Skin epidermis (tissue), 12 donors: ENCODE results near the gene B3GNT5.
A peak's percentile ranks its signal among the peaks of the same experiment; 100 is the strongest.

ENCODE experiments used
- H3K27ac ChIP-seq, 21 experiments: fragments of 200-600 bp; sonication (generic) in 11 of 21; one replicate each; pipeline ENCODE4 v1.5.0; 2020; ENCODE audit warnings: mild to moderate bottlenecking in 3 of 21, inconsistent platforms in 2 of 21, moderate library complexity in 2 of 21
- H3K4me3 ChIP-seq, 7 experiments: fragments of 200-600 bp; sonication (generic) in 2 of 7; one replicate each; pipeline ENCODE4 v1.5.0; 2020; ENCODE audit warnings: inconsistent platforms in 2 of 7, mild to moderate bottlenecking in 2 of 7, moderate library complexity in 1 of 7

The B3GNT5 gene, protein sequence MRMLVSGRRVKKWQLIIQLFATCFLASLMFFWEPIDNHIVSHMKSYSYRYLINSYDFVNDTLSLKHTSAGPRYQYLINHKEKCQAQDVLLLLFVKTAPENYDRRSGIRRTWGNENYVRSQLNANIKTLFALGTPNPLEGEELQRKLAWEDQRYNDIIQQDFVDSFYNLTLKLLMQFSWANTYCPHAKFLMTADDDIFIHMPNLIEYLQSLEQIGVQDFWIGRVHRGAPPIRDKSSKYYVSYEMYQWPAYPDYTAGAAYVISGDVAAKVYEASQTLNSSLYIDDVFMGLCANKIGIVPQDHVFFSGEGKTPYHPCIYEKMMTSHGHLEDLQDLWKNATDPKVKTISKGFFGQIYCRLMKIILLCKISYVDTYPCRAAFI

DNA sequence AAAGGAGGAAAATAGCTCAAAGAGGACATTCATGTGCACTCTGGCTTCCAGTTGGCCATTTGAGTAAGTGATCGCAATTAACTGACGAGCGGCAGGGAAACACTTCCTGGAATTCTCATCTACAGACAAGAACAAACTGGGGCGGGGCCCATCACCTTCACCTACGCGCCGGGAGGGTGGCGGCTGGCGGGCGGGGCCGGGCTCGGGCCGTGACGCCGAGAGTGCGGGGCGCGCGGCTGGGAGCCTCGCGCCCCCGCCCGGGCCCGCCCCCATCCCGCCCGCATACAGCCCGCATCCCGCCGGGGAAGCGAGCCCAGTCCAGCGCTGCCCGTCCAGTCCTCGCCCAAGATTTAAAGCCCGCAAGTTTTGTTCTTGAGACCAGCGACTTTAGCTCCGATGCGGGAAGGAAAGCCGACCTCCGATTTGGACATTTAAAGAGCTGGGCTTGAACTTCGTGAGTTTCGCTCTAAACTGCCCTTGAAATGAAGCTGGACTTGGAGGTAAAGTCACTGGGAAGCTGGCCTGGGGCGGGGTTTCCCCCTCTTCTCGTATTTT lies at the start of gene B3GNT5:
Gene B3GNT5 (plus strand): TSS at position 281 of the 555 bp plus-strand sequence. CDS start 16,546 bp downstream, outside the sequence.
- peak within 1 kb of the TSS; percentile 77 to 99 (median 91) for H3K27ac ChIP-seq

DNA sequence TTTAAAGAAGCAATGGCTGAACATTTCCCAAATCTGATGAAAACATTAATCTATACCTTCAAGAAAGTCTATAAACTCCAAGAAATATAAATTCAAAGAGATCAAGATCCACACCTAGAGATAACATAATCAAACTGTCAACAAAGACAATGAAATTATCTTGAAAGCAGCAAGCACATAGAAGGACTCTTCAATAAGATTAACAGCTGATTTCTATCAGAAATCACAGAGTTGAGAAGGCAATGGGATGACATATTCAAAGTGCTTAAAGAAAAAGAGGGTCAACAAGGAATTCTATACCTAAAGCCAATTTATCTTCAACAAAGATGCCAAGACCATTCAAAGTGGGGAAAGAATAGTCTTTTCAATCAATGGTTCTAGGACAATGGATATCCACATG lies 49.4 kb upstream of the B3GNT5 start:
- H3K4me3 ChIP-seq: no peak overlapping the region
- no peak overlapping the region for H3K27ac ChIP-seq

More for the DNA sequence above, at the start of gene B3GNT5:
- peak within 1 kb of the TSS; percentile 47 to 89 (median 72) for H3K4me3 ChIP-seq

DNA sequence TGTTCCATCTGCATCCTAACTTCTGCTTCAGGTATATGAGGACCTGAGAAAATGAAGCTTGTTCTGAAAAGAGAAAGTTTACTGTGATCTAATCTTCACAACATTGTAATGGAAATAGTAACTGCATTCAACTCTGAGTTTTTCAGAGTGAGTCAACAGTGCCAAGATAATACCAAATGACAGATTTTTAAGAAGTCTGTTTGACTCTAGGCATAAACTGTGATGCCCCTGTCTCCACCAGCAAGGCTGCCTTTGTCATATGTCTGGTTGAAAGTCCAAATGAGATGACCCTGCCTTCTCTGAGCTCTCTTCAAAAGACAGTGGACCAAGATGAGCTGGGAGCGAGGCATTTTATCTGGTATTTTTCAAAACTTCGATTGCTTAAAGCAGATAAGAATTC lies 44.8 kb upstream of the B3GNT5 start:
- Histone ChIP-seq H3K4me3 (no peak overlapping the region), H3K27ac (no peak overlapping the region)

DNA sequence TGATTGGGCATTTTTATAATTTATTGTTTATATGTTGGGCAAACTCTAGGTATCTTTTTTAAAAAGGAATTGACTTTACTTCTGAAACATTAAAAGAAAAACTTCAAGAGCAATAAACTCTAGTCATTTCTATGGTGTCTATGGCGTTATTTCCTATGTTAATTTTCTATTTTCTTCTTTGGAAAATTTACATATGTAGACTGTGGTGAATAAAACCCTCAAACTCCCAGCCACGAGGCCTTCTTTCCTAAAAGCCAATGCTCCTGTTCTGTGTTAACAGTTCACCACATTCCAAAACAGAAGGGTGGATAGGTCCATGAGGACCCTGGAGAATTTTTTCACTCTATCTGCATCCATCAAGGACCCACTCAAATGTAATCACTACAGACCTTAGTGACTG lies 44.3 kb upstream of the B3GNT5 start:
- Histone ChIP-seq H3K4me3 (no peak overlapping the region), H3K27ac (no peak overlapping the region)

DNA sequence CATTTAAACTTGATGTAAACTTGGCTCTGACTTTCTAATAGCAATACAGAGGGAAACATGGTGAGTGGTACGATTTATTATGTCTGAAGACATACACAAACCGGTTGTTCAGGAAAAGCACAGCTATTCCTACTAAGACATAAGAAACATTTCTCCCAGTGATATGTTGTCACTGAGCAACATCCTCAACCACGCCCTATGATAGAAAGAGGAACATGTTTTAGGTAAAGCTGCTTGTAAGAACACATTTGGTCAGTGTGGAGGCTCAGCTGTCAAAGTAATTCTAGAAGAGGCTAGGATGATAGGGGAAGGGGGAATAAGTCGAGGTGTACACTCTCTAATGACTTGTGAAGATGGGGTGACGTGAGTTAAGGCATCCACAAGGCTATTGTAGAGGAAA lies 42.7 kb upstream of the B3GNT5 start:
- no peak overlapping the region for H3K4me3 ChIP-seq
- peak overlapping the region in 14 of 21 experiments; percentile 8 to 70 (median 42) for H3K27ac ChIP-seq

DNA sequence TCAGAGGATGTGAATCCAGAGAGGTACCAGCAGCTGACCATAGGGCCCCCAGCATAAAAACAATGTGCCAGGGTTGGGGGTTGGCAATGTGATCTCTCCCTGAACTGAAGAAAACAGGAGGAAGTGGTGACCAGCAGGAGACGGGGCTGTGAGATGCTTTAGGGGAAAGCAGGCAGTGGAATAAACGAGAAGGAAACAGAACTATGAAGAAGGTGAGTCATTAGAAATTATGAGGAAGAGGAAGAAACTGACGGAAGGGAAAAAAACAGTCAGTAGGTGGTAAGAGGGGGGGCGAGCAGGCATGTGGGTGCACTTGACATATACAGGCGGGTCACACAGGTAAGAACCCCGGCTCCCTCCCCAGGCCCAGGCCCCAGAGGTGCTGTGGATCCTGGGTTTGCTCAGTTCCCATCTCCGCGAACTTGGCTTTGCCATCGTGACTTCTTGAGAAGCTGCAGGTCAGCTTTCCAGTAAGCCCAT lies 42.2 kb upstream of the B3GNT5 start:
- Histone ChIP-seq H3K27ac (peak overlapping the region in 14 of 21 experiments; percentile 8 to 70 (median 44)), H3K4me3 (no peak overlapping the region)

DNA sequence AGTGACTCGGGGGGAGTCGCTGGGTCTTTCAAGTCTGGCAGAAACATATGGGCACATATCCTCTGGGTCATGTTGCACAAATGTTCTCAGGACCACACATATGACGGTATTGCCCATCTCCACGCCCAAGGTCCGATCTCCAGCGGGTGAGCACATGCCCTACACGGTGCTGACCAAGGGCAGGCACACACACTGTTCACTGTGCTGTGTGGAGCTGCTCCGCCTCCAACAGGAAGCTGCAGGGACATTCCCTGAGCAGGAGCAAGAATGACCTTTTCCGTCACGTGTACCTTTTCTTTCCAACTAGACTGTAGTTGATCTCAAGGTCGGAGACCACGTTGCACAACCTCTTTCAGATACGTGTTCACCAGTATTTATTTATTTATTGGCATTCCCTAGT lies 41.7 kb upstream of the B3GNT5 start:
- Histone ChIP-seq H3K4me3 (no peak overlapping the region), H3K27ac (peak overlapping the region in 12 of 21 experiments; percentile 8 to 70 (median 40))

DNA sequence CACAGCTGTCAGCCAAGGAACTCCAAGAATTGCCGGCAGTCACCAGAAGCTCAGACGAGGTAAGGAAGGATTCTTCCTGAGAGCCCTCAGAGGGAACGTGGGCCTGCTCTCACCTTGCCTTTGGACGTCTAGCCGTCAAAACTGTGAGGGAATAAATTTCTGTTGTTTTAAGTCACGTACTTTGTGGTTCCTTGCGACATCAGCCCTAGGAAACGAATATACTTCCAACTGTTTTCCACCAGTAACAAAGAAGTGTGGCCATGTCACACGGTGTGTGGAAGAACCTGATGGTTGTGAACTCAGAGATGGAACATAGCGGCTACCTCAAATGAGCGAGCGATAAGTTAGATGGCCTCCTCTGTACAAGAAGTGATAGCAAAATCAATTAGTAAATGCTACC lies 41.0 kb upstream of the B3GNT5 start:
- Histone ChIP-seq H3K4me3 (no peak overlapping the region), H3K27ac (peak overlapping the region in 7 of 21 experiments; percentile 2 to 70 (median 29))

DNA sequence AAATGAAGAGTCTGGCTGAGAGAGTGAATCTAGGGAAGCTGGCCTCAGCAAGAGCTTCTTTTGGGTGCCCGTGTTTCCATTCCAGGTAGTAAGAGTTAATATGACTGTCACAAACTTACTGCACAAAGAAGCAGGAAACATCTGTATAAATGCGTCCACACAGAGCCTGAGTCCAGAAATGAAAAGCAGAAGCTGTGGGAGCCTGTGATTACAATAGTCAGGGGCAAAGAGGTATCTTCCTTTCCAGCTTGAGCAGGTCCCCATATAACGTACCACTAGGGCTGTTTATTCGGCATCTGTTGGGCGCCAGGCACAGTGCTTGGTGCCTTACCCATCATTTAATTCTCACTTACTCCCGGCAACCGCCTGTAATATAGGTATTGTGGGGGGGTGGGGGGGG lies 40.5 kb upstream of the B3GNT5 start:
- Histone ChIP-seq H3K4me3 (no peak overlapping the region), H3K27ac (peak overlapping the region in 4 of 21 experiments; percentile 18 to 43 (median 24))

DNA sequence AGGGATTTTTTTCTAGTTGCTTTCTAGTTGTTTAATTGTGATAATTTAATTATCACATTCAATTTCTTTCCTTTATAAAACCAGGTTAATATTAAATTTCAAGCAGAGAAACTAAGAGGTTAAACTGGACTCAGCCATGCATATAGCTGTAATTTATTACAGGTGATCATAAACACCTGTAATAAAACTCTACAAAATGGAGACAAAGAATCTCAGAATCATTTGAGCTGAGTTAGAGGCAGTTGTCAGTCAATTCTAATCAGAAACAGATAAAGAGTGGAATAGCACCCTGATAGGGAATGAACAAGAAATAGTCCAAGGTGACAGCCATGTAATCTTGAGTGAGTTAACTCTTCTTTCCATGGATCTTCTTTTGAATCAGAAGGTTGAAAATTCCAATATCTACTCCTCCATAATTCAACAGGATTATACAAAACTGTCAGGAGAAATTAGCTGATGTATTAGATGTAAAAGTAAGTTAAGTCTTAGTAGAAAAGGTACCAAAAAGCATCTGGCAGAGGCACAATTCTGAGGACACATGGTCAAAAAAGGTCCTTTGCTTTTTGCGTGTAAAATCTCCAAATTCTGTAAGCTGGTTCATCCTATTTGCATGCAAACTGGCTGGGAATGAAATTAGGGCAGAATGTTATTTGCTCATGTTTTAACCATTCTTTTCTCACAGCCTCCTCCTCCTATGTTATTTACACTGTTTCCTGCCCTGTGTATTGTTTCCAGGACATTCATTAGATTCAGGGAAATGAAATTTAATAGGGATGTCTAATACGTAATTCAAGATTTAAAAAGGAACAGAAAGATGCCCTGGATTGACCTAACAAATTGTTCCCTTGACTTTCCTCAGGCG lies 39.4 kb upstream of the B3GNT5 start:
- Histone ChIP-seq H3K4me3 (no peak overlapping the region), H3K27ac (no peak overlapping the region)

DNA sequence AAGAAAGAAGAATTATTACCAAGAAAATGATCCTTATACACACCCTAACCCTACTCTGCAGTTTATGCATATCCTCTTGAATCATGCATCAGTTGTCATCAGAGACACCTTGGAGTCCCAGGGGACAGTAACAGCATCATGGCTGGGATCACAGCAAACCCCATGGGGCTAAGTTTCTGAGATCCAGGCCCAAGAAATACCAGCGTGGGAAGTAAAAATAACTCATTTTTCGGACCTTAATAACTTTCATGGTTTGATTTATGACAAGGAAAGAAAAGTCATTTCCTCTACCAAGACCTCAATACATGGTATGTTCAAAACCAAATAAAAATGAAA lies 38.8 kb upstream of the B3GNT5 start:
- no peak overlapping the region for H3K4me3 ChIP-seq
- H3K27ac ChIP-seq: no peak overlapping the region

DNA sequence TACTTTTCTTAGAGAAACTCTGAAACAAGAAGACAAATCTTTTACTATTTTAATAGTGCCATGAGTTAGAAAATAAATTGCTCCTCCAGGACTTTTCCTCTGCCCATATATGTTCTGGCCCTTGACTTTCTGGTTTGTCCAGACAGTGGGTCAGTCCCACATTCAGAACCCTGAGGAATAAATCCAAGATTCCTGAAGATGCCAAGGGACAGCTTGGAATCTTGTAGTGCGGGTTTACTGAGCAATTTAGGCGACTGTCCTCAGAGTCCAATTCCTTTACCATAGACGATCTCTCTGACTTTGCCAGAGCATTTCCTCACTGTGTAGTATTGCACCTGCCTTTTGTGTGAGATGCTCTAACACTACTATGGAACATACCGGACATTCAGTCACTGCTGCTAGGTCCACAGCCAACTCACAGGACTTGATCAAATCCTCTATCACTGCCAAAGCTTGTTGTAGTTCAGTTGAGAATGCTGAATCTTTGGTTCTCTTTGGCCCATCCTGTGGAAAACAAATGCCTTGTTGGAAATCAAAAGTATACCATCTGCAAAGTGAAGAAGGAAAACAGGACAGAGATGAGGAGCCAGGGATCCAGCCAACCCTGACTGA lies 37.4 kb upstream of the B3GNT5 start:
- Histone ChIP-seq H3K27ac (no peak overlapping the region), H3K4me3 (no peak overlapping the region)

DNA sequence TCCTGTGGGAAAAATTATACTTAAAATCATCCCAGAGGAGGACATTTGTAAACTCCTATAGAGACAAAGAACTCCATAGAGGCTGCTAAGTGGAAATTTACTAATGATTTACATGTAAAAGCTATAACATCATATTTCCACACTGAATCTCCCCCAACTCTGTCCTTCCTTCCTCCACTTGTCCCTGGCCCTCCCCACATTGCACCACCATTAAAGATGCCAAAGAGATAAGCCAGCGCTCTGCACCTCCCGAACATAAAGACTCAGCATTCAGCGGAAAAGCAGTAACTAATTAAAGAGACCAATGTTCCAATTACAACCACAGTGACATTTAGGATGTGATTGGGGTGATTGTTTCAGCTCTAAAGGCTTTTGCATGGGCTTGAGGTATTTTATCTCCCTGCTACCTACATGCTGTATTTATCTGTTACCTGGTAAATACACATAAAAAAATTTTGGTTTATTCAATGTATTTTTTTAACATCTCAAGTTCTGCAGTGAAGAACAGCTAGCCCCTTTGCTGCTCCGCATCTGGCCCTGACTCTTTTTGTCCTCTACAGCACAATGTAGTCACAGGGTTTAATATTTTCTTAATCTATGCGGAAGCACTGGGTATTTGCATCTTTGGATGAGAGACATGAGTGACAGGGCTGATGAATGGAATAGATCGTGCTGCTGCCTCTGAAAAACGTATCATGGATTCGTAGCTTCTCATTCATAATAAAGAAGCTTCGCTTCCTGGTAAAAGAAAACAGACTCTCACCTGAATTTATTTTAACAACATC lies 35.3 kb upstream of the B3GNT5 start:
- H3K27ac ChIP-seq: no peak overlapping the region
- no peak overlapping the region for H3K4me3 ChIP-seq

DNA sequence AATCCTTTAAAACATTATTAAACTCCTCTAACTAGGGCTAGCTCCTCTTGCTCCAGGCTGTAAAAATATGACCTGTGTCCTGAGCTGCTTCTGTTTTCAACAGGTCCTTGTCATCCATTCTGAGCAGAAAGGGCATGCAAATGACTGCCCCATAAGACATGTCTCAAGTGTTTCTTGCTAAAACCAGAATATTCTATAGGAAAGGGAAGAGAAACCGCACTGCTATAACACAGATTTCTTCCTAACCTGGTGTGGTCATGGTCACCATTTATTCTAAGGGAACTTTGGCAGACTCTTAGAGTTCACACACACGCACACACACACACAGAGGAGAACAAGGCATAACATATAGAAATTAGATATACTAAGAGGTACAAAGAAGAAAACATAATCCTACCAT lies 34.2 kb upstream of the B3GNT5 start:
- H3K4me3 ChIP-seq: no peak overlapping the region
- no peak overlapping the region for H3K27ac ChIP-seq

DNA sequence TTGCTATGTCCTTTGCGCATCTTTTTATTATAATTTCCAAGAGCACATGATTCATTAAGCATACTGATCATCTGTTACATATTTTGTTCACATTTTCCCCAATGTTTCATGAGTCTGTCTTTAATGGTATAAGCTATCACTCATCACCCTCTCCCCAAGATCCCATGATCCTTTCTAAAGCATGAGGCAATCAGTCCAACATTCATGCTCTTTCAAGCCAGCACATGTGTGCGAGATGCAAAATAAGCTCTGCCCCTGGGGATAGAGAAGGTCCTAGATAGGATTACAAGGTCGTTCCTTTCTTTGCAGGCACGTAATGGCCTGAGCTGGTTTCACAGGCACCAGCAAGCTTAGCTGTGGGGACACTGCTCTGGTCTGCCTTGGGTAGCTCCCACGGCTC lies 32.2 kb upstream of the B3GNT5 start:
- Histone ChIP-seq H3K4me3 (no peak overlapping the region), H3K27ac (peak overlapping the region in 1 of 21 experiments; percentile 10)

DNA sequence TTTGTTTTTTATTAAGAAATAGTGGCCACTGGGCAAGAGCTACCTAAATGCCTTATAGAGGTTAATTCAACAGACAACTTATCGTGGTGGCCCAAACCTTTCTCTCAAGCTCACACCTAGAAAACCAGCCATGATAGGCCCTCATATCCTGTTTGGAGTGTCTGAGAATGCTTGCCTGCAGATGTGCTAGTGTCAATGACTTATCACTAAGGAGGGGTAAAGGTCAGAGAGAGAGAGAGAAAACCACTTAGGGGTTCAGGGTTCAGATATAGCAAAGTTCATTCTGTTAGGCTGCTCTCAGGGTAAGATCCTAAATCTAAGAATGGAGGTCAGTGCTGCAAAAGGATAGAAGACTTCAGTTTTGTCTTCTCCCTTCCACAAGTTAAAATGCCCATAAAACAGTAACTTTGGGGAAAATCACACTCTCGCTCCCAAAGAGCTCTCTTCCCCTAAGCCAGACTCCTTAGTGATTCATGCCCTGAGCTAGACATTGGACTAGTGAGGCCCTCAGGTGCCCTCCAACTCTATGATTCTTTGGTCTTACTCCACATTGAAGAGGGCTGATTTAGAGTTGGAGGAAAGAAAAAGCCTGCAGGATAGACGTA lies 30.3 kb upstream of the B3GNT5 start:
- Histone ChIP-seq H3K27ac (no peak overlapping the region), H3K4me3 (no peak overlapping the region)

DNA sequence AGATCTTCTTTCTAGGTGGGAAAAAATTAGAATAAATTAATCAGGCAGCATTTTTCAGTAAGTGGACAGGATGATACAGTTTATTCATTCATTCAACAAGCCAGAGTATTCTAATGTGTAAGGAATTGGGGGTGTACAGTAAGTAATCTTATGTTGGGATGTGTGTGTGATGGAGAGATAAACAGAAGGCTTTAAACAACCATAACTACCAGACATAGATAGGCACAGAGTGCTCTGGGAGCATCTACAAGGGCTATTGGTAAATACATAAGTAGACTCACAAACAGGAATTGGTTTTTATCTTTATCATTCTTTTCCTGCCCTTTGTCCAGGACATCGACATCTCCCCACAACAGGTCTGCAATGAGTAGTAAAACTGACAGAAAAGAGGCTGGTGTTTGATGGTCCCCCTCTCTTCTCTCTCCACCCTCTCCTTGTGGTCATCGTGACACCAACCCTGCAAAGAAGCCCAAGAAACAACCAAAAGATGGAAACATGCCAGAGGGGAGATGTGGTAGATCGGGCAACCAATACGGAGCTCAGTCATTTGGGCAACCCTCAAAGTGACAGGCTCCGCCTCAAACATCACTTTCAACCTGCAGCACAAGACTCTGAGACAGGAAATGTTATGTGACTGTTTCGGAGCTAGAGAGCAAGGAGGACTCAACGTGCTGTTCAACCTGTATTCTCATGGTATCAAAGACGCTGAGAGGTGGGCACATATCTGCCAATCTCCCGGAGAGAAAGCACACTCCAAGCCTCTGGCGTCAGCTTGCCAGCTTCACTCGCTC lies 28.7 kb upstream of the B3GNT5 start:
- Histone ChIP-seq H3K27ac (no peak overlapping the region), H3K4me3 (no peak overlapping the region)

DNA sequence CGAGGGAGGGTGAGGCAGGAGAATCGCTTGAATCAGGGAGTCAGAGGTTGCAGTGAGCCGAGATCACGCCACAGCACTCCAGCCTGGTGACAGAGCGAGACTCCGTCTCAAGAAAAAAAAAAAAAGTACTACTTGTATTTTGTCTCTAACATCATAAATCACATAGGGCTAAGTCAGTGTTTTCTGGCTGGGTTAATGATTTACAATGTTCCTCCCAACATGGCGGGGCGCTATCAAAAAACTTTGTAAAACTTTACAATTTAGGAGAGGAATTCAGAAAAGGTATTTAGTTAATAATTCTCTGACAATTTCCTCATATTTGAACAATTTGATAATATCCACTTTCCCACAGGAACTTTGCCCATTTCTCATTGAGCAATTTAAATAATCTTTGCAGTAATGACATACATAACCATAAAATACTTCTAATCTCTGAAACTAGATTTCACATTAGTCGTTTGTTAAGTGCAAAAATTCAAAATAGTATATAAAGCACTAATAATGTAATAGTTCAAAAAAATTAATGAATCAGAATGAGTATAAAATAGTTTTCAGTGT lies 26.6 kb upstream of the B3GNT5 start:
- Histone ChIP-seq H3K4me3 (no peak overlapping the region), H3K27ac (no peak overlapping the region)
